ENCODE measurements around the gene HPRT1. TPM values are rescaled to one million over a fixed set of nuclear protein-coding genes. Genes with fewer than 3 reads are reported as not detected.

The HPRT1 gene
- polyA plus RNA-seq, 1 donor (not counting 4 experiments of a cell fraction or from before 2014, with no cell fraction given), result 48.1 TPM

- Histone ChIP-seq H3K9me3 (ENCODE audit: control insufficient read depth, low read depth, low read length) (no peaks in the 10 kb centered on the region), H2AFZ (ENCODE audit: control insufficient read depth, low read length) (no peak overlapping the region), H4K20me1 (ENCODE audit: control insufficient read depth, extremely low read depth, insufficient read depth, low read length) (no peaks in the 10 kb centered on the region), H3K4me3 (ENCODE audit: control insufficient read depth in 2 of 3, extremely low read depth in 1 of 3, insufficient read depth in 2 of 3, low read depth in 1 of 3, low read length in 3 of 3) (no peak overlapping the region), H3K9ac (ENCODE audit: control insufficient read depth, extremely low read depth, insufficient read depth, low read length) (no peak overlapping the region), H3K9me1 (ENCODE audit: control insufficient read depth, extremely low read depth, insufficient read depth, low read length) (no peaks in the 10 kb centered on the region), H3K4me2 (ENCODE audit: control insufficient read depth, extremely low read depth, insufficient read depth, low read depth, low read length) (no peak overlapping the region), H3K36me3 (ENCODE audit: control insufficient read depth in 2 of 2, extremely low read depth in 1 of 2, insufficient read depth in 2 of 2, low read length in 2 of 2) (no peaks in the 10 kb centered on the region), H3K4me1 (ENCODE audit: control insufficient read depth, extremely low read depth, insufficient read depth, low read length) (peaks cover 9% of the 10 kb centered on the region), H3K27me3 (ENCODE audit: control insufficient read depth, extremely low read depth, insufficient read depth, low read length) (no peaks in the 10 kb centered on the region), H3K27ac (ENCODE audit: control insufficient read depth, insufficient read depth, low read length) (no peak overlapping the region), H3K79me2 (ENCODE audit: control insufficient read depth, insufficient read depth, low read length) (no peaks in the 10 kb centered on the region)
- dilution Hi-C loops (cut with MboI; ENCODE audit: extremely low pct_ligation_motif_present, low sequenced_read_pairs), result no loop called here
- TF ChIP-seq, protein P1, sequence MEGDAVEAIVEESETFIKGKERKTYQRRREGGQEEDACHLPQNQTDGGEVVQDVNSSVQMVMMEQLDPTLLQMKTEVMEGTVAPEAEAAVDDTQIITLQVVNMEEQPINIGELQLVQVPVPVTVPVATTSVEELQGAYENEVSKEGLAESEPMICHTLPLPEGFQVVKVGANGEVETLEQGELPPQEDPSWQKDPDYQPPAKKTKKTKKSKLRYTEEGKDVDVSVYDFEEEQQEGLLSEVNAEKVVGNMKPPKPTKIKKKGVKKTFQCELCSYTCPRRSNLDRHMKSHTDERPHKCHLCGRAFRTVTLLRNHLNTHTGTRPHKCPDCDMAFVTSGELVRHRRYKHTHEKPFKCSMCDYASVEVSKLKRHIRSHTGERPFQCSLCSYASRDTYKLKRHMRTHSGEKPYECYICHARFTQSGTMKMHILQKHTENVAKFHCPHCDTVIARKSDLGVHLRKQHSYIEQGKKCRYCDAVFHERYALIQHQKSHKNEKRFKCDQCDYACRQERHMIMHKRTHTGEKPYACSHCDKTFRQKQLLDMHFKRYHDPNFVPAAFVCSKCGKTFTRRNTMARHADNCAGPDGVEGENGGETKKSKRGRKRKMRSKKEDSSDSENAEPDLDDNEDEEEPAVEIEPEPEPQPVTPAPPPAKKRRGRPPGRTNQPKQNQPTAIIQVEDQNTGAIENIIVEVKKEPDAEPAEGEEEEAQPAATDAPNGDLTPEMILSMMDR (optimal IDR thresholded peaks at IDR 0.05 in 1 of 3, IDR thresholded peaks at IDR 0.05 in 1 of 3, conservative IDR thresholded peaks at IDR 0.05 in 1 of 3; ENCODE audit: extremely low read depth in 1 of 3, insufficient read depth in 2 of 3, low read length in 3 of 3), result no peak
- TF ChIP-seq EZH2 (IDR thresholded peaks at IDR 0.05; ENCODE audit: low read length), result no peak
- DNase-seq (ENCODE audit: low read depth, low spot score) (no peak), FAIRE-seq (no peak)
Observed at GRCh38 chrX:134530845-134531244, 70.9 kb downstream of the HPRT1 start.

GRCh38 chrX:134533352-134533751, 73.4 kb downstream of the HPRT1 start:
- dilution Hi-C loops (cut with MboI; ENCODE audit: extremely low pct_ligation_motif_present, low sequenced_read_pairs), result no loop called here
- H3K4me1 ChIP-seq (ENCODE audit: control insufficient read depth, extremely low read depth, insufficient read depth, low read length), result no peaks in the 10 kb centered on the region
- no peaks in the 10 kb centered on the region for H3K79me2 ChIP-seq (ENCODE audit: control insufficient read depth, insufficient read depth, low read length)
- H3K9me3 ChIP-seq (ENCODE audit: control insufficient read depth, low read depth, low read length), result no peaks in the 10 kb centered on the region
- FAIRE-seq (no peak), DNase-seq (ENCODE audit: low read depth, low spot score) (no peak)
- H3K4me2 ChIP-seq (ENCODE audit: control insufficient read depth, extremely low read depth, insufficient read depth, low read depth, low read length), result no peak overlapping the region
- H4K20me1 ChIP-seq (ENCODE audit: control insufficient read depth, extremely low read depth, insufficient read depth, low read length), result no peaks in the 10 kb centered on the region
- no peak for TF ChIP-seq EZH2 (IDR thresholded peaks at IDR 0.05; ENCODE audit: low read length)
- TF ChIP-seq, protein P1 (optimal IDR thresholded peaks at IDR 0.05 in 1 of 3, IDR thresholded peaks at IDR 0.05 in 1 of 3, conservative IDR thresholded peaks at IDR 0.05 in 1 of 3; ENCODE audit: extremely low read depth in 1 of 3, insufficient read depth in 2 of 3, low read length in 3 of 3), result no peak
- no peaks in the 10 kb centered on the region for H3K36me3 ChIP-seq (ENCODE audit: control insufficient read depth in 2 of 2, extremely low read depth in 1 of 2, insufficient read depth in 2 of 2, low read length in 2 of 2)
- no peak overlapping the region for H3K27ac ChIP-seq (ENCODE audit: control insufficient read depth, insufficient read depth, low read length)
- no peak overlapping the region for H2AFZ ChIP-seq (ENCODE audit: control insufficient read depth, low read length)
- no peak overlapping the region for H3K9ac ChIP-seq (ENCODE audit: control insufficient read depth, extremely low read depth, insufficient read depth, low read length)
- no peaks in the 10 kb centered on the region for H3K9me1 ChIP-seq (ENCODE audit: control insufficient read depth, extremely low read depth, insufficient read depth, low read length)
- no peak overlapping the region for H3K4me3 ChIP-seq (ENCODE audit: control insufficient read depth in 2 of 3, extremely low read depth in 1 of 3, insufficient read depth in 2 of 3, low read depth in 1 of 3, low read length in 3 of 3)
- H3K27me3 ChIP-seq (ENCODE audit: control insufficient read depth, extremely low read depth, insufficient read depth, low read length), result no peaks in the 10 kb centered on the region
